Calu3 (cell line): ENCODE measurements around the gene SLC37A2. TPM values are rescaled to one million over a fixed set of nuclear protein-coding genes. Genes with fewer than 3 reads are reported as not detected.
A peak's percentile ranks its signal among the peaks of the same experiment; 100 is the strongest.
"Not testable (repeated sequence)": the region's sequence is repeated elsewhere in the genome, so short reads cannot be mapped to it uniquely, and the experiment has no call there.

ENCODE experiments used
- BruUV-seq: library from RNA; stranded (reverse); fragments of 400-500 nt; replicated peaks from 2 replicates; lab custom pipeline; 2021; lab: Mats Ljungman, UMichigan
- CTCF ChIA-PET: fragments of 300-600 bp; sonication (Branson Sonifier 250); formaldehyde crosslinking; loops from one replicate; lab custom pipeline; 2022; ENCODE audit warnings: antibody characterized with exemption; lab: Charles Lee
- DNase-seq: peaks from one replicate; pipeline ENCODE4 v3.0.0; 2022
- H3K27ac Mint-ChIP-seq: one replicate; pipeline ENCODE4 v1.8.0; 2022; ENCODE audit warnings: mixed read lengths; ENCODE audit not compliant: unreplicated experiment
- H3K27me3 Mint-ChIP-seq: one replicate; pipeline ENCODE4 v1.8.0; 2022; ENCODE audit warnings: mixed read lengths; ENCODE audit not compliant: unreplicated experiment
- H3K36me3 Mint-ChIP-seq: one replicate; pipeline ENCODE4 v1.8.0; 2022; ENCODE audit warnings: mild to moderate bottlenecking, moderate library complexity, mixed read lengths; ENCODE audit not compliant: insufficient read depth, unreplicated experiment
- H3K4me1 Mint-ChIP-seq: one replicate; pipeline ENCODE4 v1.8.0; 2022; ENCODE audit warnings: mild to moderate bottlenecking, low read depth, mixed read lengths; ENCODE audit not compliant: unreplicated experiment
- H3K4me3 Mint-ChIP-seq: one replicate; pipeline ENCODE4 v1.8.0; 2022; ENCODE audit warnings: mild to moderate bottlenecking, low read depth, moderate library complexity, mixed read lengths; ENCODE audit not compliant: unreplicated experiment
- H3K9me3 Mint-ChIP-seq: one replicate; pipeline ENCODE4 v1.8.0; 2022; ENCODE audit warnings: low read depth, mixed read lengths; ENCODE audit not compliant: unreplicated experiment
- CTCF ChIP-seq: fragments of 200-600 bp; IDR thresholded peaks from one replicate; pipeline ENCODE4 v1.8.0; 2022; ENCODE audit warnings: antibody characterized with exemption; ENCODE audit not compliant: unreplicated experiment
- intact Hi-C: fragments of 100-400 bp; cut with micrococcal nuclease; formaldehyde crosslinking; loops from one replicate; pipeline ENCODE4 v1.10.0; 2022; ENCODE audit not compliant: unreplicated experiment
- total RNA-seq: library from RNA; stranded (reverse); gene quantifications from 2 replicates; pipeline ENCODE4 v1.2.3, GENCODE V29; 2022

Gene SLC37A2
- total RNA-seq, 1 experiment from 2014 or later: 2.5 TPM

DNA sequence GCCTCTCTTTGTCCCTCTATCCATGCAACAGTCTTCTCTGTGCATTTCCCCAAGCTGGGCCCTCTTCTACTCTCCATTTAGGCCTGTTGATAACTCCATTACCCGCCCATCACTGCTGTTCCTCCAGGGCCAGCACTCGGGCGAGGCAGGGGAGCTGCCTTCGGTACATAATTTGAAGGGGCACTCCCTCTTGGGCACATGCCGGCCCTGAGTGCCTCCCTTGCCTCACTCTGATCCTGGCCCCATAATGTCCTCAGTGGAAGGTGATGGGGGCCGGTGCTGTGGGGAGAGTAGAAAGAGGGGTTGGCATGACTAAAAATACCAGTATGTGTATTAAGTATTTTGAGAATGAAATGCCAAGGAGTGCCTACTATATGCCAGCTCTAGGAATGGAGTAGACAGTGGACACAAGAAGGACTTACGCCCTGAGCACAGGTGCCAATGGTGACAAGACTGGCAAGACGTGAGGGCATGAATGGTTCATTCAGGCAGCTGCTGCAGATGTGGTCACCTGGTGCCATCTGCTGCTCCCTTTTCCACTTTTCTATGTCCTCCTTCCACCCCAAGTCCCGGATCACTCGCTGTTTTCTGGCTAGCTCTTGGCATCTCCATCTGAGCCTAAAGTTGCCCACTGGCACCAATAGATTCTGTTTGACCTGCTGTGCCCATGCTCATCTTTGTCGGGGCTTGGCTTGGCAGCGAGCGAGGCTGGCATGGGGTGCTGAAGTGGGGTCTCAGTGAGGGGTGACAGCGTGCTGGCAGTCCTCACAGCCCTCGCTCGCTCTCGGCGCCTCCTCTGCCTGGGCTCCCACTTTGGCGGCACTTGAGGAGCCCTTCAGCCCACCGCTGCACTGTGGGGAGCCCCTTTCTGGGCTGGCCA is 25.7 kb downstream of the SLC37A2 start:
- no peaks in the 10 kb centered on the region for H3K27me3 Mint-ChIP-seq
- H3K36me3 Mint-ChIP-seq: peaks cover 19% of the 10 kb centered on the region
- no peak overlapping the region for H3K4me3 Mint-ChIP-seq
- intact Hi-C loops: no loop called here
- no peaks in the 10 kb centered on the region for H3K9me3 Mint-ChIP-seq
- H3K4me1 Mint-ChIP-seq: peaks cover 9% of the 10 kb centered on the region
- no TSS peak for BruUV-seq
- CTCF ChIA-PET: no interaction called here
- no peak for TF ChIP-seq CTCF
- no peak for DNase-seq
- H3K27ac Mint-ChIP-seq: no peak overlapping the region

GRCh38 chr11:125089481-125089880 is 26.4 kb downstream of the SLC37A2 start:
- DNase-seq, intact Hi-C loops, CTCF ChIA-PET, BruUV-seq, H3K27ac Mint-ChIP-seq, H3K4me3 Mint-ChIP-seq, H3K4me1 Mint-ChIP-seq, H3K9me3 Mint-ChIP-seq, H3K27me3 Mint-ChIP-seq: not testable (repeated sequence)
- H3K36me3 Mint-ChIP-seq: peaks cover 16% of the 10 kb centered on the region

DNA sequence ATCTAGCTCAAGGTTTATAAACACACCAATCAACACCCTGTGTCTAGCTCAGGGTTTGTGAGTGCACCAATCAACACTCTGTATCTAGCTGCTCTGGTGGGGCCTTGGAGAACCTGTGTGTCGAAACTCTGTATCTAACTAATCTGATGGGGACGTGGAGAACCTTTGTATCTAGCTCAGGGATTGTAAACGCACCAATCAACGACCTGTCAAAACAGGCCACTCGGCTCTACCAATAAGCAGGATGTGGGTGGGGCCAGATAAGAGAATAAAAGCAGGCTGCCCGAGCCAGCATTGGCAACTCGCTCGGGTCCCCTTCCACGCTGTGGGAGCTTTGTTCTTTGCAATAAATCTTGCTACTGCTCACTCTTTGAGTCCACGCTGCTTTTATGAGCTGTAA is 27.0 kb downstream of the SLC37A2 start:
- CTCF ChIA-PET: interaction anchor here (1.5 kb wide), 1 partner anchor 255 kb away, joined by 4 read pairs; no protein-coding TSS in a partner anchor
- H3K27ac Mint-ChIP-seq: not testable (repeated sequence)

DNA sequence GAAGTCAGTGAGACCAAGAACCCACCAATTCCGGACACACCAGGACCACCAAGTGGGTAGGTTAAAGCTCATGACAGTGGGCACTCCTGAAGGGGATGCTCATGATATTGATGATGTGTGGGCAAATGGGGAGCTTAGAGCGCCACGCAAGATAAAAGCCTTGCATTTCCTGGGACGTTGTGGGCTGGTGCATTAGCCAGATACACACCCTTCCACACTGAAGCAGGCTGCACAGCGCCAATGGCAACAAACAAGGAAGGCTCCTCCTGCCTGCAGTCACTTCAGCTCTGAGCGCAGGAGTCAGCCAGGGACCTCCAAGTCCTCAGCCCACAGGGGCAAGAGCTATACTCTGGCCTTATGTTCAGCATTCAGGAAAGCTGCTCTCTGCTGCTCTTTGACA is 27.7 kb downstream of the SLC37A2 start:
- TF ChIP-seq CTCF: no peak
- Mint-ChIP-seq H3K27me3 (no peaks in the 10 kb centered on the region), H3K36me3 (peaks cover 6% of the 10 kb centered on the region), H3K4me3 (no peak overlapping the region), H3K4me1 (peaks cover 9% of the 10 kb centered on the region), H3K27ac (no peak overlapping the region), H3K9me3 (no peaks in the 10 kb centered on the region)
- DNase-seq: no peak
- BruUV-seq: no TSS peak
- CTCF ChIA-PET: interaction anchor here (0.8 to 1.5 kb wide), 6 partner anchors 8 to 338 kb away, joined by 3 to 8 read pairs (median 4); no protein-coding TSS in a partner anchor
- intact Hi-C loops: loop anchor here (1.0 to 10.0 kb wide), 3 partner anchors 50 to 314 kb away; no protein-coding TSS in a partner anchor

More for the DNA sequence above, 27.0 kb downstream of the SLC37A2 start:
- not testable (repeated sequence) for BruUV-seq, DNase-seq, H3K9me3 Mint-ChIP-seq, H3K4me1 Mint-ChIP-seq, H3K27me3 Mint-ChIP-seq, H3K4me3 Mint-ChIP-seq
- intact Hi-C loops: loop anchor here (10.0 kb wide), 2 partner anchors 255 to 315 kb away; no protein-coding TSS in a partner anchor
- H3K36me3 Mint-ChIP-seq: peaks cover 11% of the 10 kb centered on the region

GRCh38 chr11:125091247-125091876 is 28.3 kb downstream of the SLC37A2 start:
- BruUV-seq: no TSS peak
- Mint-ChIP-seq H3K4me1 (peaks cover 9% of the 10 kb centered on the region), H3K4me3 (no peak overlapping the region), H3K9me3 (no peaks in the 10 kb centered on the region), H3K36me3 (peaks cover 4% of the 10 kb centered on the region), H3K27me3 (no peaks in the 10 kb centered on the region), H3K27ac (peak overlapping the region; percentile 71)
- intact Hi-C loops: loop anchor here (1.0 to 10.0 kb wide), 3 partner anchors 50 to 313 kb away; no protein-coding TSS in a partner anchor
- CTCF ChIA-PET: interaction anchor here (0.8 to 1.5 kb wide), 7 partner anchors 9 to 338 kb away, joined by 3 to 8 read pairs (median 4); no protein-coding TSS in a partner anchor
- no peak for TF ChIP-seq CTCF
- DNase-seq: no peak
